Stimulated activated naive B cell treated with anti-CD40 and anti-IgM and Interleukin-4, amounts not matched to agents 10 μg/mL and 1 μg/mL and 100 μg/mL, for 72 hours (primary cell): ENCODE measurements around the gene TRIM44.

Experiments
- ATAC-seq, 2 donors: fragments of 150-1000 bp; cut with Tn5 transposase; replicated peaks; 2 replicates each; pipeline ENCODE4 v1.10.0; 2021; ENCODE audit warnings: moderate library complexity in 1 of 2
- DNase-seq: peaks from one replicate; pipeline ENCODE4 v3.0.0; 2021
- H3K27ac Mint-ChIP-seq: one replicate; pipeline ENCODE4 v1.8.0; 2022; ENCODE audit warnings: mild to moderate bottlenecking, mixed read lengths
- H3K27me3 Mint-ChIP-seq, 2 donors: one replicate each; pipeline ENCODE4 v1.8.0; 2022; ENCODE audit warnings: mixed read lengths in 2 of 2
- H3K36me3 Mint-ChIP-seq, 2 donors: one replicate each; pipeline ENCODE4 v1.8.0; 2022; ENCODE audit warnings: mixed read lengths in 2 of 2, mild to moderate bottlenecking in 1 of 2
- H3K4me1 Mint-ChIP-seq, 2 donors: one replicate each; pipeline ENCODE4 v1.8.0; 2022; ENCODE audit warnings: mixed read lengths in 2 of 2, mild to moderate bottlenecking in 1 of 2
- H3K4me3 Mint-ChIP-seq, 2 donors: one replicate each; pipeline ENCODE4 v1.8.0; 2022; ENCODE audit warnings: mild to moderate bottlenecking in 2 of 2, mixed read lengths in 2 of 2, moderate library complexity in 1 of 2
- H3K9me3 Mint-ChIP-seq, 2 donors: one replicate each; pipeline ENCODE4 v1.8.0; 2022; ENCODE audit warnings: mixed read lengths in 2 of 2, mild to moderate bottlenecking in 1 of 2

TRIM44 gene

GRCh38 chr11:35623621-35624168 lies 38.9 kb upstream of the TRIM44 start:
- Mint-ChIP-seq H3K27ac (no peak overlapping the region), H3K4me3 (no peak overlapping the region), H3K9me3 (no peaks in the 10 kb centered on the region), H3K36me3 (no peaks in the 10 kb centered on the region), H3K4me1 (peaks cover 6 to 12% of the 10 kb centered on the region in 2 donors), H3K27me3 (peaks cover 44 to 56% of the 10 kb centered on the region in 2 donors)
- no peak for ATAC-seq
- no peak for DNase-seq

- no peaks in the 10 kb centered on the region for H3K36me3 Mint-ChIP-seq
- no peak overlapping the region for H3K27ac Mint-ChIP-seq
- peaks cover 44 to 60% of the 10 kb centered on the region in 2 donors for H3K27me3 Mint-ChIP-seq
- H3K9me3 Mint-ChIP-seq, result no peaks in the 10 kb centered on the region
- ATAC-seq (no peak), DNase-seq (no peak)
- H3K4me1 Mint-ChIP-seq, result peaks cover 6 to 12% of the 10 kb centered on the region in 2 donors
- H3K4me3 Mint-ChIP-seq, result no peak overlapping the region
These were observed 38.3 kb upstream of the TRIM44 start for GRCh38 chr11:35624316-35624715.

- no peaks in the 10 kb centered on the region for H3K9me3 Mint-ChIP-seq
- ATAC-seq (no peak), DNase-seq (no peak)
- peaks cover 43 to 60% of the 10 kb centered on the region in 2 donors for H3K27me3 Mint-ChIP-seq
- H3K27ac Mint-ChIP-seq, result no peak overlapping the region
- H3K4me1 Mint-ChIP-seq, result peaks cover 2 to 7% of the 10 kb centered on the region in 2 donors
- H3K36me3 Mint-ChIP-seq, result no peaks in the 10 kb centered on the region
- no peak overlapping the region for H3K4me3 Mint-ChIP-seq
These were observed 37.8 kb upstream of the TRIM44 start for GRCh38 chr11:35624781-35625180.

- Mint-ChIP-seq H3K27ac (no peak overlapping the region), H3K9me3 (no peaks in the 10 kb centered on the region), H3K36me3 (no peaks in the 10 kb centered on the region), H3K4me1 (no peaks in the 10 kb centered on the region), H3K27me3 (peaks cover 39 to 55% of the 10 kb centered on the region in 2 donors), H3K4me3 (no peak overlapping the region)
- ATAC-seq (no peak), DNase-seq (no peak)
These were observed 36.1 kb upstream of the TRIM44 start for GRCh38 chr11:35626501-35626900.

- no peaks in the 10 kb centered on the region for H3K4me1 Mint-ChIP-seq
- ATAC-seq (no peak), DNase-seq (no peak)
- H3K9me3 Mint-ChIP-seq, result no peaks in the 10 kb centered on the region
- H3K27me3 Mint-ChIP-seq, result peaks cover 44 to 59% of the 10 kb centered on the region in 2 donors
- H3K36me3 Mint-ChIP-seq, result no peaks in the 10 kb centered on the region
- no peak overlapping the region for H3K27ac Mint-ChIP-seq
- H3K4me3 Mint-ChIP-seq, result no peak overlapping the region
These were observed 33.1 kb upstream of the TRIM44 start for GRCh38 chr11:35629511-35629910.

GRCh38 chr11:35629914-35630313 lies 32.7 kb upstream of the TRIM44 start:
- Mint-ChIP-seq H3K9me3 (no peaks in the 10 kb centered on the region), H3K4me3 (no peak overlapping the region), H3K27ac (no peak overlapping the region), H3K4me1 (no peaks in the 10 kb centered on the region), H3K36me3 (no peaks in the 10 kb centered on the region), H3K27me3 (peaks cover 44 to 59% of the 10 kb centered on the region in 2 donors)
- no peak for DNase-seq
- ATAC-seq, result no peak

- Mint-ChIP-seq H3K4me3 (no peak overlapping the region), H3K27ac (no peak overlapping the region), H3K9me3 (no peaks in the 10 kb centered on the region), H3K4me1 (no peaks in the 10 kb centered on the region), H3K36me3 (no peaks in the 10 kb centered on the region), H3K27me3 (peaks cover 45 to 55% of the 10 kb centered on the region in 2 donors)
- ATAC-seq (no peak), DNase-seq (no peak)
These were observed 30.7 kb upstream of the TRIM44 start for GRCh38 chr11:35631891-35632290.

- no peaks in the 10 kb centered on the region for H3K4me1 Mint-ChIP-seq
- DNase-seq (no peak), ATAC-seq (no peak)
- H3K4me3 Mint-ChIP-seq, result no peak overlapping the region
- H3K27me3 Mint-ChIP-seq, result peaks cover 42 to 54% of the 10 kb centered on the region in 2 donors
- no peaks in the 10 kb centered on the region for H3K36me3 Mint-ChIP-seq
- no peak overlapping the region for H3K27ac Mint-ChIP-seq
- H3K9me3 Mint-ChIP-seq, result no peaks in the 10 kb centered on the region
These were observed 30.3 kb upstream of the TRIM44 start for GRCh38 chr11:35632301-35632700.

GRCh38 chr11:35633827-35634423 lies 28.6 kb upstream of the TRIM44 start:
- no peak for DNase-seq
- H3K9me3 Mint-ChIP-seq, result no peaks in the 10 kb centered on the region
- H3K4me1 Mint-ChIP-seq, result no peaks in the 10 kb centered on the region
- no peak overlapping the region for H3K27ac Mint-ChIP-seq
- H3K36me3 Mint-ChIP-seq, result no peaks in the 10 kb centered on the region
- no peak for ATAC-seq
- H3K4me3 Mint-ChIP-seq, result no peak overlapping the region
- H3K27me3 Mint-ChIP-seq, result peaks cover 34 to 45% of the 10 kb centered on the region in 2 donors

- H3K4me1 Mint-ChIP-seq, result no peaks in the 10 kb centered on the region
- ATAC-seq, result no peak
- H3K27me3 Mint-ChIP-seq, result peaks cover 26 to 30% of the 10 kb centered on the region in 2 donors
- no peak for DNase-seq
- H3K27ac Mint-ChIP-seq, result no peak overlapping the region
- H3K36me3 Mint-ChIP-seq, result no peaks in the 10 kb centered on the region
- H3K9me3 Mint-ChIP-seq, result no peaks in the 10 kb centered on the region
- H3K4me3 Mint-ChIP-seq, result no peak overlapping the region
These were observed 26.6 kb upstream of the TRIM44 start for GRCh38 chr11:35635933-35636332.

- no peak overlapping the region for H3K27ac Mint-ChIP-seq
- peaks cover 11 to 14% of the 10 kb centered on the region in 2 donors for H3K27me3 Mint-ChIP-seq
- DNase-seq, result no peak
- ATAC-seq, result no peak
- H3K4me3 Mint-ChIP-seq, result no peak overlapping the region
- H3K4me1 Mint-ChIP-seq, result no peaks in the 10 kb centered on the region
- no peaks in the 10 kb centered on the region for H3K9me3 Mint-ChIP-seq
- H3K36me3 Mint-ChIP-seq, result no peaks in the 10 kb centered on the region
These were observed 22.9 kb upstream of the TRIM44 start for GRCh38 chr11:35639591-35640179.

GRCh38 chr11:35641171-35641897 lies 21.2 kb upstream of the TRIM44 start:
- peaks cover 12% of the 10 kb centered on the region in 2 donors for H3K27me3 Mint-ChIP-seq
- peaks cover 2 to 7% of the 10 kb centered on the region in 2 donors for H3K9me3 Mint-ChIP-seq
- no peak overlapping the region for H3K4me3 Mint-ChIP-seq
- no peak for ATAC-seq
- no peaks in the 10 kb centered on the region for H3K36me3 Mint-ChIP-seq
- H3K27ac Mint-ChIP-seq, result no peak overlapping the region
- DNase-seq, result no peak
- no peaks in the 10 kb centered on the region for H3K4me1 Mint-ChIP-seq

GRCh38 chr11:35641964-35642363 lies 20.6 kb upstream of the TRIM44 start:
- Mint-ChIP-seq H3K36me3 (no peaks in the 10 kb centered on the region), H3K9me3 (peaks cover 2 to 7% of the 10 kb centered on the region in 2 donors), H3K4me1 (no peaks in the 10 kb centered on the region), H3K27ac (no peak overlapping the region), H3K27me3 (peaks cover 13 to 16% of the 10 kb centered on the region in 2 donors), H3K4me3 (no peak overlapping the region)
- no peak for DNase-seq
- ATAC-seq, result no peak

GRCh38 chr11:35647421-35648093 lies 15.0 kb upstream of the TRIM44 start:
- Mint-ChIP-seq H3K4me1 (no peaks in the 10 kb centered on the region), H3K4me3 (no peak overlapping the region), H3K9me3 (peaks cover 2 to 7% of the 10 kb centered on the region in 2 donors), H3K36me3 (no peaks in the 10 kb centered on the region), H3K27ac (no peak overlapping the region), H3K27me3 (peaks cover 32 to 53% of the 10 kb centered on the region in 2 donors)
- no peak for DNase-seq
- no peak for ATAC-seq
